ENCODE measurements around the gene CREBBP.
"Not testable (repeated sequence)": the region's sequence is repeated elsewhere in the genome, so short reads cannot be mapped to it uniquely, and the experiment has no call there.

The CREBBP gene

GRCh38 chr16:3904875-3905274, 24.4 kb upstream of the CREBBP start:
- Histone ChIP-seq H2AFZ (ENCODE audit: low read depth) (no peak overlapping the region), H3K4me2 (no peak overlapping the region), H3K79me2 (ENCODE audit: insufficient read depth, low read depth) (no peaks in the 10 kb centered on the region), H3K4me3 (IDR thresholded peaks at IDR 0.05; ENCODE audit: insufficient read depth, low read depth, low read length) (no peak overlapping the region), H3K36me3 (ENCODE audit: insufficient read depth) (no peaks in the 10 kb centered on the region), H3K27me3 (ENCODE audit: insufficient read depth, low read depth) (no peaks in the 10 kb centered on the region), H3K9ac (no peak overlapping the region), H3K27ac (no peak overlapping the region), H4K20me1 (ENCODE audit: insufficient read depth) (no peaks in the 10 kb centered on the region), H3K4me1 (ENCODE audit: low read depth, poor library complexity, severe bottlenecking) (no peaks in the 10 kb centered on the region)
- TF ChIP-seq, protein P1, sequence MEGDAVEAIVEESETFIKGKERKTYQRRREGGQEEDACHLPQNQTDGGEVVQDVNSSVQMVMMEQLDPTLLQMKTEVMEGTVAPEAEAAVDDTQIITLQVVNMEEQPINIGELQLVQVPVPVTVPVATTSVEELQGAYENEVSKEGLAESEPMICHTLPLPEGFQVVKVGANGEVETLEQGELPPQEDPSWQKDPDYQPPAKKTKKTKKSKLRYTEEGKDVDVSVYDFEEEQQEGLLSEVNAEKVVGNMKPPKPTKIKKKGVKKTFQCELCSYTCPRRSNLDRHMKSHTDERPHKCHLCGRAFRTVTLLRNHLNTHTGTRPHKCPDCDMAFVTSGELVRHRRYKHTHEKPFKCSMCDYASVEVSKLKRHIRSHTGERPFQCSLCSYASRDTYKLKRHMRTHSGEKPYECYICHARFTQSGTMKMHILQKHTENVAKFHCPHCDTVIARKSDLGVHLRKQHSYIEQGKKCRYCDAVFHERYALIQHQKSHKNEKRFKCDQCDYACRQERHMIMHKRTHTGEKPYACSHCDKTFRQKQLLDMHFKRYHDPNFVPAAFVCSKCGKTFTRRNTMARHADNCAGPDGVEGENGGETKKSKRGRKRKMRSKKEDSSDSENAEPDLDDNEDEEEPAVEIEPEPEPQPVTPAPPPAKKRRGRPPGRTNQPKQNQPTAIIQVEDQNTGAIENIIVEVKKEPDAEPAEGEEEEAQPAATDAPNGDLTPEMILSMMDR (conservative IDR thresholded peaks at IDR 0.05; ENCODE audit: low read depth, low read length) = no peak

DNA sequence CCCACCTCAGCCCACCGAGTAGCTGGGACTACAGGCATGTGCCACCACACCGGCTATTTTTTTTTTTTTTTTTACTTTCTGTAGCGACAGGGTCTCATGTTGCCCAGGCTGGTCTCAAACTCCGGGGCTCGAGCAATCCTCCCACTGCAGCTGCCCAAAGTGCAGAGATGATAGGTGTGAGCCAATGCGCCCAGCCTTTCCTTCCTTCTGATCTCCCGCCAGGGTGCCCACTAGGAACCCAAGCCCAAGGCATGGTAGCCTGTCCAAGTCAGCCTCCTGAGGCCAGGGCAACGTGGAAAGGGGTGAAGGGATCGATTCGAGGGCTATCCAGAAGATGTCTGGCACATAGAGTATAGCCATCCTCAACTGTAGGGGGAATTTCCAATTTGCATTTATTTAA, 9.6 kb upstream of the CREBBP start:
- Histone ChIP-seq H3K27me3 (ENCODE audit: insufficient read depth, low read depth) (no peaks in the 10 kb centered on the region), H4K20me1 (ENCODE audit: insufficient read depth) (no peaks in the 10 kb centered on the region), H3K4me1 (ENCODE audit: low read depth, poor library complexity, severe bottlenecking) (no peaks in the 10 kb centered on the region), H3K36me3 (ENCODE audit: insufficient read depth) (no peaks in the 10 kb centered on the region), H3K4me2 (no peak overlapping the region), H3K9ac (no peak overlapping the region), H3K4me3 (IDR thresholded peaks at IDR 0.05; ENCODE audit: insufficient read depth, low read depth, low read length) (no peak overlapping the region), H2AFZ (ENCODE audit: low read depth) (no peak overlapping the region), H3K27ac (no peak overlapping the region), H3K79me2 (ENCODE audit: insufficient read depth, low read depth) (no peaks in the 10 kb centered on the region)
- TF ChIP-seq, protein P1 (conservative IDR thresholded peaks at IDR 0.05; ENCODE audit: low read depth, low read length) = no peak

DNA sequence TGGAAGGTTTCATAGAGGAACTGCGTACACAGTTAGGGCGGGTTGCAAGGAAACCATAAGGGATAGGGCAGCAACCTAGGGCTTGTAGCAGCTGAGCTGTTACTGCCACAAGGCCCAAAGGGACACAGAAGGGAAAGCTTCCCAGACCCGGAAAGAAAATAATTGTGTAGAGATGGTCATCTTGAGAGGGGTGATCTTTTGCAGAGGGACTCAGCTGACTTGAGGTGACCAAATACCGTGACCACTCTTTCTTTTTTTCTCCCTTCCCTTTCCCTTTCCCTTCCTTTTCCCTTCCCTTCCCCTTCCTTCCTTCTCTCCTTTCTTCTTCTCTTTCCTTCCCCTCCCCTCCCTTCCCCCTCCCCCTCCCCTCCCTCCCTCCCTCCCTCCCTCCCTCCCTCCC, 8.5 kb upstream of the CREBBP start:
- no peaks in the 10 kb centered on the region for H4K20me1 ChIP-seq (ENCODE audit: insufficient read depth)
- H3K9ac ChIP-seq = no peak overlapping the region
- H3K27me3 ChIP-seq (ENCODE audit: insufficient read depth, low read depth) = no peaks in the 10 kb centered on the region
- no peak overlapping the region for H2AFZ ChIP-seq (ENCODE audit: low read depth)
- no peak overlapping the region for H3K4me2 ChIP-seq
- no peaks in the 10 kb centered on the region for H3K4me1 ChIP-seq (ENCODE audit: low read depth, poor library complexity, severe bottlenecking)
- H3K79me2 ChIP-seq (ENCODE audit: insufficient read depth, low read depth) = no peaks in the 10 kb centered on the region
- no peak overlapping the region for H3K27ac ChIP-seq
- TF ChIP-seq, protein P1 (conservative IDR thresholded peaks at IDR 0.05; ENCODE audit: low read depth, low read length) = no peak
- H3K36me3 ChIP-seq (ENCODE audit: insufficient read depth) = no peaks in the 10 kb centered on the region
- no peak overlapping the region for H3K4me3 ChIP-seq (IDR thresholded peaks at IDR 0.05; ENCODE audit: insufficient read depth, low read depth, low read length)

DNA sequence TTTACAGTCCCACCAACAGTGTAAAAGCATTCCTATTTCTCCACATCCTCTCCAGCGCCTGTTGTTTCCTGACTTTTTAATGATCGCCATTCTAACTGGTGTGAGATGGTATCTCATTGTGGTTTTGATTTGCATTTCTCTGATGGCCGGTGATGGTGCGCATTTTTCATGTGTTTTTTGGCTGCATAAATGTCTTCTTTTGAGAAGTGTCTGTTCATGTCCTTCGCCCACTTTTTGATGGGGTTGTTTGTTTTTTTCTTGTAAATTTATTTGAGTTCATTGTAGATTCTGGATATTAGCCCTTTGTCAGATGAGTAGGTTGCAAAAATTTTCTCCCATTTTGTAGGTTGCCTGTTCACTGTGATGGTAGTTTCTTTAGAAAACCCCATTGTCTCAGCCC, 5.5 kb upstream of the CREBBP start:
- H3K27me3 ChIP-seq (ENCODE audit: insufficient read depth, low read depth); H3K9ac ChIP-seq; H3K4me2 ChIP-seq; H3K79me2 ChIP-seq (ENCODE audit: insufficient read depth, low read depth); H3K4me1 ChIP-seq (ENCODE audit: low read depth, poor library complexity, severe bottlenecking); H3K36me3 ChIP-seq (ENCODE audit: insufficient read depth); H3K27ac ChIP-seq; H3K4me3 ChIP-seq (IDR thresholded peaks at IDR 0.05; ENCODE audit: insufficient read depth, low read depth, low read length); H2AFZ ChIP-seq (ENCODE audit: low read depth); H4K20me1 ChIP-seq (ENCODE audit: insufficient read depth): not testable (repeated sequence)

DNA sequence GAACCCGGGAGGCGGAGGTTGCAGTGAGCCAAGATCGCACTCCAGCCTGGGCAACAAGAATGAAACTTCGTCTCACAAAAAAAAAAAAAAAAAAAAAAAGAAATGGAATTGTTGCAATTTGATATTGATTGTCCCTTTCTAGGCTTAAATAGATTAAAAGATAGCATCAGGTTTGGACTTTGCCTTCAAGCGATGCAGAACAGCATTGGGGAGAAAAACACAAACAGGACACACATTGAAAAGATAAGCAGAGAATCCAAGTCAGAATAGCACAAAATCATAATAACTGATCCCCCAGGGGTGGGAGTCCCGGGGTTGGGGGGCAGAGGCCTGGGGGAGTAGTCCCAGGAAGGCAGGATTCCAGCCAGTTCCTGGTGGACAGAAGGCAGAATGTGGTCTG, 3.9 kb upstream of the CREBBP start:
- Histone ChIP-seq H4K20me1 (ENCODE audit: insufficient read depth) (peaks cover 1% of the 10 kb centered on the region; the same call in 1 of the 2 replicates), H3K36me3 (ENCODE audit: insufficient read depth) (no peaks in the 10 kb centered on the region), H3K27me3 (ENCODE audit: insufficient read depth, low read depth) (no peaks in the 10 kb centered on the region), H3K79me2 (ENCODE audit: insufficient read depth, low read depth) (peaks cover 4% of the 10 kb centered on the region), H3K27ac (no peak overlapping the region), H3K9ac (no peak overlapping the region), H3K4me1 (ENCODE audit: low read depth, poor library complexity, severe bottlenecking) (no peaks in the 10 kb centered on the region), H2AFZ (ENCODE audit: low read depth) (no peak overlapping the region), H3K4me3 (IDR thresholded peaks at IDR 0.05; ENCODE audit: insufficient read depth, low read depth, low read length) (no peak overlapping the region), H3K4me2 (no peak overlapping the region)
- TF ChIP-seq, protein P1 (conservative IDR thresholded peaks at IDR 0.05; ENCODE audit: low read depth, low read length) = no peak
